ENCODE results near the gene KIF1B. TPM values are rescaled to one million over a fixed set of nuclear protein-coding genes. Genes with fewer than 3 reads are reported as not detected.
"Not testable (repeated sequence)": the region's sequence is repeated elsewhere in the genome, so short reads cannot be mapped to it uniquely, and the experiment has no call there.

KIF1B gene
- total and polyA plus RNA-seq, 2 donors, result 5.5 to 6.9 TPM

- DNase-seq (ENCODE audit: low read depth in 6 of 9, low spot score in 9 of 9), result peak in 5 of 9 donors; percentile 25 to 57 (median 34)
Measured at GRCh38 chr1:10377365-10378029, 167.1 kb downstream of the KIF1B start.

DNA sequence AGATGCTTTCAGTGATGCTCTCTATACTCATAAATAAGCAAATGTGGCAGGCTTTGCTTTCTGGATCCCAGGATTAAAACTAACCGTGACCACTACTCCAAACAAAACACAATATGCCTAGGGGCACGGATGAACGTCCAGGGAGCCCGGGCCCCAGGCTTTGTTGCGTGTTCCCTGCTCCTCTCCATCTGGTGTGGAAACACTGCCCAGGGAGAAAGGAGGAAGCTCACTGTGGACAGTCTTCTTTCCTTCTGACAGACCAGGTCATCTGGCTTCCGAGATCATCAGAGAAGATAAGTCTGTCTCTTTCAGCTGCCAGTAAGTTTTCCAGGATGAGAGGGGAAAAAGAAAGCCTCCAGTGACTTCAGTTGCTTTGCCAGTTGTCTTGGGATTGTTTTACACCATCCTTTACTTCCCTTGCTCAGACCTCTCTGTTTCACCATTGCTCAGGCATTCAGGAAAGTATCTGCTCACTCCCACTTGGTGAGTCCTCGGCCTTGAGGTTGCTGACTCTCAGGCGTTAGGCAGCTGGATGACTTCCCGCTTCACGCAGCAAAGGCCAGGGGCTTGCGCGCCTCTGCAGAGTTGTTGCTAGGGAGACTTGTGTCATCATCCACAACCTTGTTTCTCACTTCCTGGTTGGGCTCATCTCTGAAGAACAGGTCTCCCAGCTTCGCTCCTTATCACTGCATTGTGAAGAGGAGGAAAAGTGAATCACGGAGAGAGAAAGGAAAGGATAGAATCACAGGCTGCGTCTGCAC lies 167.9 kb downstream of the KIF1B start:
- H3K4me3 ChIP-seq (ENCODE audit: low read length in 2 of 2), result no peak overlapping the region
- peaks cover 9 to 10% of the 10 kb centered on the region in 2 donors for H3K36me3 ChIP-seq (ENCODE audit: control insufficient read depth in 2 of 2, insufficient read depth in 2 of 2, low read length in 1 of 2)
- peak overlapping the region; percentile 42 to 68 for H3K27ac ChIP-seq (ENCODE audit: low read depth in 1 of 2, low read length in 1 of 2)
- H3K9me3 ChIP-seq (ENCODE audit: control insufficient read depth in 2 of 2, insufficient read depth in 1 of 2, low read length in 1 of 2), result no peaks in the 10 kb centered on the region
- peaks cover 0 to 6% of the 10 kb centered on the region in 2 donors for H3K4me1 ChIP-seq (ENCODE audit: control insufficient read depth in 2 of 2, insufficient read depth in 2 of 2, low read length in 2 of 2)
- no peaks in the 10 kb centered on the region for H3K27me3 ChIP-seq (ENCODE audit: control insufficient read depth in 2 of 2, insufficient read depth in 1 of 2, low read length in 1 of 2)
- WGBS, result 92% methylated on average over 15 of the region's 15 CpGs
- DNase-seq (ENCODE audit: low read depth in 6 of 9, low spot score in 9 of 9), result peak in 1 of 9 donors; percentile 35

More at GRCh38 chr1:10377365-10378029, 167.1 kb downstream of the KIF1B start:
- WGBS, result 65% methylated on average over 14 of the region's 14 CpGs
- not testable (repeated sequence) for H3K9me3 ChIP-seq (ENCODE audit: control insufficient read depth in 2 of 2, insufficient read depth in 1 of 2, low read length in 1 of 2); H3K27me3 ChIP-seq (ENCODE audit: control insufficient read depth in 2 of 2, insufficient read depth in 1 of 2, low read length in 1 of 2); H3K27ac ChIP-seq (ENCODE audit: low read depth in 1 of 2, low read length in 1 of 2); H3K4me1 ChIP-seq (ENCODE audit: control insufficient read depth in 2 of 2, insufficient read depth in 2 of 2, low read length in 2 of 2); H3K4me3 ChIP-seq (ENCODE audit: low read length in 2 of 2)
- H3K36me3 ChIP-seq (ENCODE audit: control insufficient read depth in 2 of 2, insufficient read depth in 2 of 2, low read length in 1 of 2), result peaks cover 9 to 10% of the 10 kb centered on the region in 2 donors

GRCh38 chr1:10379101-10379620 lies 168.8 kb downstream of the KIF1B start:
- no peak for DNase-seq (ENCODE audit: low read depth in 6 of 9, low spot score in 9 of 9)
- Histone ChIP-seq H3K4me3 (ENCODE audit: low read length in 2 of 2) (no peak overlapping the region), H3K9me3 (ENCODE audit: control insufficient read depth in 2 of 2, insufficient read depth in 1 of 2, low read length in 1 of 2) (no peaks in the 10 kb centered on the region), H3K36me3 (ENCODE audit: control insufficient read depth in 2 of 2, insufficient read depth in 2 of 2, low read length in 1 of 2) (peaks cover 8 to 9% of the 10 kb centered on the region in 2 donors), H3K4me1 (ENCODE audit: control insufficient read depth in 2 of 2, insufficient read depth in 2 of 2, low read length in 2 of 2) (peaks cover 0 to 6% of the 10 kb centered on the region in 2 donors), H3K27ac (ENCODE audit: low read depth in 1 of 2, low read length in 1 of 2) (peak overlapping the region in 1 of 2 donors; percentile 55), H3K27me3 (ENCODE audit: control insufficient read depth in 2 of 2, insufficient read depth in 1 of 2, low read length in 1 of 2) (no peaks in the 10 kb centered on the region)
- 96% methylated on average over 10 of the region's 10 CpGs for WGBS

GRCh38 chr1:10379676-10380075 lies 169.3 kb downstream of the KIF1B start:
- no peak for DNase-seq (ENCODE audit: low read depth in 6 of 9, low spot score in 9 of 9)
- Histone ChIP-seq H3K27ac (ENCODE audit: low read depth in 1 of 2, low read length in 1 of 2) (no peak overlapping the region), H3K9me3 (ENCODE audit: control insufficient read depth in 2 of 2, insufficient read depth in 1 of 2, low read length in 1 of 2) (no peaks in the 10 kb centered on the region), H3K4me3 (ENCODE audit: low read length in 2 of 2) (no peak overlapping the region), H3K27me3 (ENCODE audit: control insufficient read depth in 2 of 2, insufficient read depth in 1 of 2, low read length in 1 of 2) (no peaks in the 10 kb centered on the region), H3K4me1 (ENCODE audit: control insufficient read depth in 2 of 2, insufficient read depth in 2 of 2, low read length in 2 of 2) (peaks cover 0 to 6% of the 10 kb centered on the region in 2 donors), H3K36me3 (ENCODE audit: control insufficient read depth in 2 of 2, insufficient read depth in 2 of 2, low read length in 1 of 2) (peaks cover 3 to 9% of the 10 kb centered on the region in 2 donors)
- 99% methylated on average over 6 of the region's 6 CpGs for WGBS

GRCh38 chr1:10380594-10381275 lies 170.4 kb downstream of the KIF1B start:
- Histone ChIP-seq H3K36me3 (ENCODE audit: control insufficient read depth in 2 of 2, insufficient read depth in 2 of 2, low read length in 1 of 2) (peaks cover 0 to 6% of the 10 kb centered on the region in 2 donors), H3K4me3 (ENCODE audit: low read length in 2 of 2) (no peak overlapping the region), H3K27me3 (ENCODE audit: control insufficient read depth in 2 of 2, insufficient read depth in 1 of 2, low read length in 1 of 2) (no peaks in the 10 kb centered on the region), H3K27ac (ENCODE audit: low read depth in 1 of 2, low read length in 1 of 2) (no peak overlapping the region), H3K9me3 (ENCODE audit: control insufficient read depth in 2 of 2, insufficient read depth in 1 of 2, low read length in 1 of 2) (no peaks in the 10 kb centered on the region), H3K4me1 (ENCODE audit: control insufficient read depth in 2 of 2, insufficient read depth in 2 of 2, low read length in 2 of 2) (peaks cover 0 to 6% of the 10 kb centered on the region in 2 donors)
- no peak for DNase-seq (ENCODE audit: low read depth in 6 of 9, low spot score in 9 of 9)
- WGBS, result 91% methylated on average over 5 of the region's 5 CpGs

DNA sequence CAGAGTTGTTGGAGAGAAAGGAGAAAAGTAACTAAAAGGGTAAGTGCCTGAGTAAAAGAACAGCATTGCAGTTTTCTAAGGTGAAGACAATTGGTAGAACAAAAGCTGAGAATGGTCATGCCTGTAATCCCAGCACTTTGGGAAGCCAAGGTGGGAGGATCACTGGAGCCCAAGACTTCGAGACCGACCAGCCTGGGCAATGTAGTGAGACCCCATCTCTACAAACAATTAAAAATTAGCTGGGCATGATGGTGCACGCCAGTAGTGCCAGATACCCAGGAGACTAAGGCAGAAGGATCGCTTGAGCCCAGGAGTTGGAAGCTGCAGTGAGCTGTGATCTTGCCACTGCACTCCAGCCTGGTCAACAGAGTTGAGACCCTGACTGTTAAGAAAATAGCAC lies 173.3 kb downstream of the KIF1B start:
- Histone ChIP-seq H3K4me1 (ENCODE audit: control insufficient read depth in 2 of 2, insufficient read depth in 2 of 2, low read length in 2 of 2) (peaks cover 10 to 17% of the 10 kb centered on the region in 2 donors), H3K4me3 (ENCODE audit: low read length in 2 of 2) (no peak overlapping the region), H3K9me3 (ENCODE audit: control insufficient read depth in 2 of 2, insufficient read depth in 1 of 2, low read length in 1 of 2) (no peaks in the 10 kb centered on the region), H3K27me3 (ENCODE audit: control insufficient read depth in 2 of 2, insufficient read depth in 1 of 2, low read length in 1 of 2) (no peaks in the 10 kb centered on the region), H3K27ac (ENCODE audit: low read depth in 1 of 2, low read length in 1 of 2) (no peak overlapping the region), H3K36me3 (ENCODE audit: control insufficient read depth in 2 of 2, insufficient read depth in 2 of 2, low read length in 1 of 2) (no peaks in the 10 kb centered on the region)
- WGBS, result 98% methylated on average over 4 of the region's 4 CpGs
- no peak for DNase-seq (ENCODE audit: low read depth in 6 of 9, low spot score in 9 of 9)

DNA sequence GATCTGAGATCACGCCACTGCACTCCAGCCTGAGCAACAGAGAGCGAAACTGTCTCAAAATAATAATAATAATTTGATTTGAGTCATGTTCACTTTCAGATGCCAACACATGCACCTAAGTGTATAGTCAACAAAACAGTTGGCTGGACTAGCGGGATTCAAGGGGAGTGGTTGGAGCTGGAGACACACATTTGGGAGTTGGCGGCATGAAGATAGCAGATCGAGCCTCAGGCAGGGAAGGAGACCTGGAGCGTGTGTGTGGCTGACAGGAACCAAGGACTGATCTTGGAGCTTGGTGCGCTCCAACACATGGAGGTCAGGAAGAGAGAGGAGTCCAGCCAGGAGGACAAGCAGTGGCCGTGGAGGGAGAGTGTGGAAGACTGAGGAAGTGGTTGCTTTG lies 173.8 kb downstream of the KIF1B start:
- no peaks in the 10 kb centered on the region for H3K36me3 ChIP-seq (ENCODE audit: control insufficient read depth in 2 of 2, insufficient read depth in 2 of 2, low read length in 1 of 2)
- no peaks in the 10 kb centered on the region for H3K27me3 ChIP-seq (ENCODE audit: control insufficient read depth in 2 of 2, insufficient read depth in 1 of 2, low read length in 1 of 2)
- 98% methylated on average over 8 of the region's 8 CpGs for WGBS
- no peak overlapping the region for H3K4me3 ChIP-seq (ENCODE audit: low read length in 2 of 2)
- H3K4me1 ChIP-seq (ENCODE audit: control insufficient read depth in 2 of 2, insufficient read depth in 2 of 2, low read length in 2 of 2), result peaks cover 12 to 20% of the 10 kb centered on the region in 2 donors
- DNase-seq (ENCODE audit: low read depth in 6 of 9, low spot score in 9 of 9), result no peak
- no peak overlapping the region for H3K27ac ChIP-seq (ENCODE audit: low read depth in 1 of 2, low read length in 1 of 2)
- no peaks in the 10 kb centered on the region for H3K9me3 ChIP-seq (ENCODE audit: control insufficient read depth in 2 of 2, insufficient read depth in 1 of 2, low read length in 1 of 2)

DNA sequence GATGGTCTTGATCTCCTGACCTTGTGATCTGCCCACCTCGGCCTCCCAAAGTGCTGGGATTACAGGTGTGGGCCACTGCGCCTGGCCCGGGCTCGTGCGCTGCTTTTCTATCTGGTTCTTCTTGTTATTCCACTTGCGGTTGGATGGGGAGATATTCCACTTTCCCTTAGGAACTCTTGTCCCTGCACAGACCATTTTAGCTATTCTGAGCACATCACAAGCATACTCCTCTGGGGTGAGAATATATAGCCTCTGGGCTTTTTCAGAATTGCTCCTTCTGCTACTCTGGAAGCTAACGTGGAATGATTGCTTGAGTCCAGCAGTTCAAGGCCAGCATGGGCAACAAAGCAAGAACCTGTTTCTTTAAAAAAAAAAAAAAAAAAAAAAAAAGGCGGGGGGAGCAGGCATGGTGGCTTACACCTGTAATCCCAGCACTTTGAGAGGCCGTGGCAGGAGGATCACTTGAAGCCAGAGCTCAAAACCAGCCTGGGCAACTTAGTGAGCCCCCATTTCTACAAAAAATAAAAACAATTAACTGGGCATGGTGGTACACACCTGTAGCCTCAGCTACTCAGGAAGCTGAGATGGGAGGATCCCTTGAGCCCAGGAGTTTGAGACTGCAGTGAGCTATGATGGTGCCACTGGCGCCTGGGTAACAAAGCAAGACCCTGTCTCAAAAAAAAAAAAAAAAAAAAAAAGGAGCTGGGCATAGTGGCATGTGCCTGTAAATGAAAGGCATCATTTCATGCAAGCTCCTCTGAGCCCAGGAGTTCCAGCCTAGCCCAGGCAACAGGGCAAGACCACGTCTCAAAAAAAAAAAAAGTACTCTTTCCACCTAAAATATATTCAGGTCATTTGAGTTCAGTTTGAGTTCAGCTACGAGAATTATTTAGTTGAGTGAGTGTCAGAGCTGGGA lies 176.6 kb downstream of the KIF1B start:
- Histone ChIP-seq H3K4me1 (ENCODE audit: control insufficient read depth in 2 of 2, insufficient read depth in 2 of 2, low read length in 2 of 2) (peaks cover 12 to 20% of the 10 kb centered on the region in 2 donors), H3K9me3 (ENCODE audit: control insufficient read depth in 2 of 2, insufficient read depth in 1 of 2, low read length in 1 of 2) (no peaks in the 10 kb centered on the region), H3K36me3 (ENCODE audit: control insufficient read depth in 2 of 2, insufficient read depth in 2 of 2, low read length in 1 of 2) (no peaks in the 10 kb centered on the region), H3K27ac (ENCODE audit: low read depth in 1 of 2, low read length in 1 of 2) (peak overlapping the region in 1 of 2 donors; percentile 88), H3K27me3 (ENCODE audit: control insufficient read depth in 2 of 2, insufficient read depth in 1 of 2, low read length in 1 of 2) (no peaks in the 10 kb centered on the region), H3K4me3 (ENCODE audit: low read length in 2 of 2) (no peak overlapping the region)
- DNase-seq (ENCODE audit: low read depth in 6 of 9, low spot score in 9 of 9), result no peak
- WGBS, result 95% methylated on average over 12 of the region's 12 CpGs

Measured in thymus (tissue), 11 donors.